ENCODE measurements around the gene ELOVL1. TPM values are rescaled to one million over a fixed set of nuclear protein-coding genes. Genes with fewer than 3 reads are reported as not detected.
A peak's percentile ranks its signal among the peaks of the same experiment; 100 is the strongest.

Gene ELOVL1
- total RNA-seq, 2 experiments from 2014 or later, result 56.0 to 72.1 TPM

- no peak overlapping the region for H3K27ac Mint-ChIP-seq
- no peak for DNase-seq
- no peaks in the 10 kb centered on the region for H3K27me3 Mint-ChIP-seq
- no peak overlapping the region for H3K4me3 Mint-ChIP-seq
- ChIA-PET POLR2A (no interaction called here), CTCF (interaction anchor here (1.5 kb wide), 1 partner anchor 169 kb away, joined by 4 read pairs; no protein-coding TSS in a partner anchor)
- ATAC-seq, result no peak
- H3K9me3 Mint-ChIP-seq (ENCODE audit: low read depth), result no peaks in the 10 kb centered on the region
- peaks cover 5% of the 10 kb centered on the region for H3K36me3 Mint-ChIP-seq (ENCODE audit: low read depth)
- intact Hi-C loops (cut with DNase I, micrococcal nuclease), result no loop called here
- peaks cover 12% of the 10 kb centered on the region for H3K4me1 Mint-ChIP-seq
Observed at GRCh38 chr1:43396059-43396458, 28.2 kb upstream of the ELOVL1 start.

DNA sequence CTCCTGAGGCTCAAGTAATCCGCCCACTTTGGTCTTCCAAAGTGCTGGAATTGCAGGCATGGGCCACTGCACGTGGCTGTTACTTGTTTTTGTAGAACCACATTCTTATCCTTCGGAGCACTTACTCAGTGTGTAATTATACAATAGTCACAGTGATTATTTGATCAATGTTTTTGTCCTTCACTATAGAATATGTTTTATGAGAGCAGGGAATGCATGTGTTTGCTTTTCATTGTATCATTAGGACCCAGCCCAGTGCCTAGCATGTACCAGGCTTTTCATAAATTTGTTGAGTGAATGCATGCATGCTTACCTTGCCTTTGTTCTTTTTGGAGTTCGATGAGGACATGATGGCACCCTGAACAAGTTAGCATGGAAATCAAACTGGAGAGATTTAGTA lies 27.7 kb upstream of the ELOVL1 start:
- ATAC-seq, result no peak
- CTCF ChIA-PET, result interaction anchor here (1.5 kb wide), 1 partner anchor 168 kb away, joined by 4 read pairs; no protein-coding TSS in a partner anchor
- Mint-ChIP-seq H3K4me3 (no peak overlapping the region), H3K27me3 (no peaks in the 10 kb centered on the region), H3K27ac (no peak overlapping the region), H3K9me3 (ENCODE audit: low read depth) (no peaks in the 10 kb centered on the region), H3K4me1 (peaks cover 17% of the 10 kb centered on the region), H3K36me3 (ENCODE audit: low read depth) (peaks cover 5% of the 10 kb centered on the region)
- intact Hi-C loops (cut with DNase I, micrococcal nuclease), result no loop called here
- POLR2A ChIA-PET, result no interaction called here
- DNase-seq, result no peak

- CTCF ChIA-PET, result no interaction called here
- Mint-ChIP-seq H3K4me3 (no peak overlapping the region), H3K9me3 (ENCODE audit: low read depth) (no peaks in the 10 kb centered on the region), H3K36me3 (ENCODE audit: low read depth) (peaks cover 4% of the 10 kb centered on the region), H3K27ac (no peak overlapping the region), H3K27me3 (no peaks in the 10 kb centered on the region), H3K4me1 (peaks cover 36% of the 10 kb centered on the region)
- POLR2A ChIA-PET, result no interaction called here
- ATAC-seq (no peak), DNase-seq (no peak)
- intact Hi-C loops (cut with DNase I, micrococcal nuclease), result no loop called here
Observed at GRCh38 chr1:43392702-43393101, 24.9 kb upstream of the ELOVL1 start.

- H3K27ac Mint-ChIP-seq, result peak within 1 kb of the TSS; percentile 97
- no peaks in the 10 kb centered on the region for H3K9me3 Mint-ChIP-seq (ENCODE audit: low read depth)
- H3K4me1 Mint-ChIP-seq, result peaks cover 39% of the 10 kb centered on the region
- H3K36me3 Mint-ChIP-seq (ENCODE audit: low read depth), result peaks cover 23% of the 10 kb centered on the region
- H3K27me3 Mint-ChIP-seq, result no peaks in the 10 kb centered on the region
- intact Hi-C loops (cut with DNase I, micrococcal nuclease), result loop anchor here (1.0 to 10.0 kb wide), 8 partner anchors 21 to 935 kb away; partner anchors contain the start of genes CDC20 (in 2 of the 2), ELOVL1 (in 2 of the 2), ATP6V0B (in 1 of the 2) and CFAP57 (in 1 of the 2)
- CTCF ChIA-PET, result interaction anchor here (0.6 to 2.2 kb wide), 9 partner anchors 13 to 461 kb away, joined by 3 to 8 read pairs (median 3); partner anchors contain the start of genes CFAP57 and EBNA1BP2
- peak within 1 kb of the TSS; percentile 99 for H3K4me3 Mint-ChIP-seq
- DNase-seq (peak; percentile 94), ATAC-seq (peak; percentile 93)
- POLR2A ChIA-PET, result interaction anchor here (0.7 to 1.0 kb wide), 3 partner anchors 17 to 22 kb away, joined by 3 read pairs; partner anchors contain the start of gene ELOVL1
Observed at GRCh38 chr1:43389326-43390313, 21.8 kb upstream of the ELOVL1 start, which contains the start of the genes MED8 and SZT2. Gene MED8 (minus strand): TSS chr1:43389800. CDS start chr1:43389764, 36 bp downstream. Gene SZT2 (plus strand): TSS chr1:43389899. CDS start chr1:43389969, 70 bp downstream.

GRCh38 chr1:43388613-43389012 lies 20.8 kb upstream of the ELOVL1 start:
- DNase-seq (no peak), ATAC-seq (no peak)
- Mint-ChIP-seq H3K4me3 (peak overlapping the region; percentile 99), H3K36me3 (ENCODE audit: low read depth) (peaks cover 29% of the 10 kb centered on the region), H3K9me3 (ENCODE audit: low read depth) (no peaks in the 10 kb centered on the region), H3K4me1 (peaks cover 39% of the 10 kb centered on the region), H3K27ac (peak overlapping the region; percentile 97), H3K27me3 (no peaks in the 10 kb centered on the region)
- CTCF ChIA-PET, result interaction anchor here (0.7 to 1.7 kb wide), 4 partner anchors 12 to 217 kb away, joined by 3 to 7 read pairs (median 3); partner anchors contain the start of genes CFAP57 and EBNA1BP2
- intact Hi-C loops (cut with DNase I, micrococcal nuclease), result loop anchor here (1.0 to 10.0 kb wide), 6 partner anchors 20 to 934 kb away; partner anchors contain the start of genes ATP6V0B (in 1 of the 2), CDC20 (in 1 of the 2), DPH2 (in 1 of the 2) and ELOVL1 (in 1 of the 2)
- POLR2A ChIA-PET, result no interaction called here

DNA sequence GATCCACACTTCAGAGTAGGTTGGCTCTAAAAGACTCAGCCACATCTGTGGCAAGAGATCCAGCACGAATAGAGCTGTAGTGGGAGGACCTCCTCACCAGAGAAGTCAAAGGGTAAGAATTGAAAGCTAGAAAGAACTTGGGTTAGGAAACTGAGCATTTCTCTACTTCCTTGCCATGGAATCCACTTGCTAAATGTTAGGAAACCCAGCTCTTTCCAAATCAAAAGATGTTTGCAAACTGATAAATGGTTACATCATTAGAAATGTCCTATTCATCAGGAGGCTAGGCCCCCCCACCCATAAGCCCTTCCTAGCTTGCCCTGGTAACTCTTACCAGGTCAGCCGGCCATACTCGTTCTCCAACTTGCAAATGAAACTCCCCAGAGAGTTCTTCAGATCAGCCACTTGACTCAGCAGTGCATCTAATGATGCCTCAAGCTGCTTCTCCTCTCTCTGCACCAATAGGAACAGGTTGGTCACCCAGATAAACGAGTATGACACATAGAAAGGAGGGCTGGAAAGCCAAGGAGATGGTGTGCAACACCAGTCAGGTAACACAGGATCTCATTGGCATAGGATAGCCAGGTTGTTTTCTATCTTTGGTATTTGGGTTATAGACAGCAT lies 20.3 kb upstream of the ELOVL1 start:
- Mint-ChIP-seq H3K27ac (peak overlapping the region; percentile 97), H3K9me3 (ENCODE audit: low read depth) (no peaks in the 10 kb centered on the region), H3K36me3 (ENCODE audit: low read depth) (peaks cover 32% of the 10 kb centered on the region), H3K27me3 (no peaks in the 10 kb centered on the region), H3K4me3 (peak overlapping the region; percentile 99), H3K4me1 (peaks cover 39% of the 10 kb centered on the region)
- intact Hi-C loops (cut with DNase I, micrococcal nuclease), result loop anchor here in 1 of 2 experiments (5.0 to 10.0 kb wide), 4 partner anchors 319 to 933 kb away; partner anchors contain the start of genes ATP6V0B, DPH2, PPCS and SLC2A1
- DNase-seq, result no peak
- ChIA-PET CTCF (no interaction called here), POLR2A (interaction anchor here (0.6 kb wide), 1 partner anchor 12 kb away, joined by 3 read pairs; no protein-coding TSS in a partner anchor)
- ATAC-seq, result no peak

DNA sequence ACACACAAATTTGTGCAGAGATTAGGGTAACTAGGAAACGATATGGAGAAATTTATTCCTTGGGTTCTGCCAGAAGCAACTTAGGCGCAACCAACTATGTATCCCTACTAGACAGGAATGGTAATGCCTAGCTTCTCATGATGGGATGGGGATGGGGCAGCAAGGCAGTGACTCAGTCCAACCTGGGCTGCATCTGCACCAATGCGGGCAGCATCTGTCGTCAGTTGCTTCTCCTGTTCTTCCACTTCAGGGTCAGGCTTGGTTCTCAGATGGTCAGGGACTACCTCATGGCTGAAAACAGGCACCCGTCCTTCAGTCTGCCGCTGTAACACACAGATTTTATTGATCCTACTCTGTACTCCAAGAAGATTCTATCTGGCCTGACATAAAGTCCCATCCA lies 18.9 kb upstream of the ELOVL1 start:
- intact Hi-C loops (cut with DNase I, micrococcal nuclease), result loop anchor here in 1 of 2 experiments (5.0 to 10.0 kb wide), 4 partner anchors 321 to 932 kb away; partner anchors contain the start of genes ATP6V0B, DPH2, PPCS and SLC2A1
- ChIA-PET POLR2A (no interaction called here), CTCF (interaction anchor here (1.4 kb wide), 1 partner anchor 28 kb away, joined by 4 read pairs; no protein-coding TSS in a partner anchor)
- no peaks in the 10 kb centered on the region for H3K27me3 Mint-ChIP-seq
- no peak overlapping the region for H3K4me3 Mint-ChIP-seq
- H3K36me3 Mint-ChIP-seq (ENCODE audit: low read depth), result peaks cover 43% of the 10 kb centered on the region
- no peaks in the 10 kb centered on the region for H3K9me3 Mint-ChIP-seq (ENCODE audit: low read depth)
- no peak for ATAC-seq
- H3K27ac Mint-ChIP-seq, result no peak overlapping the region
- peaks cover 36% of the 10 kb centered on the region for H3K4me1 Mint-ChIP-seq
- no peak for DNase-seq

DNA sequence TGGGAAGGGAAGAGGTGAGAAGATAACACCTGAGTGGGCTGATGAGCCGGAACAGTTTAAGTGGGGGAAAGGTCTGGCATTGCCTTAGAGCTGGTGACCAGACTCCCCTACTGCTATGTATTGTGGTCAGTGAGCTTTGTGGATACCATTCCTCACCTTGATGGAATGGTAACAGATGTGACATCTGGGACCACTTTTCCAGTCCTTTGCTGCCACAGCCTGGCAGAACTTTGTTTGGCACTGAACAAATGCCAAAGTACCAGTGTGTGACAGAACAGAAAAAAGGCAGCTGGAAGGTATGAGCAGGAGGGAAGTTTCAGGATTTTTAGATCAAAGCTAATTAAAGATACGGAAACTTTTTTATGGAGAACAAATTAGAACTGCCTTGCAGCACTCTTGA lies 15.6 kb upstream of the ELOVL1 start:
- ATAC-seq (no peak), DNase-seq (no peak)
- peaks cover 17% of the 10 kb centered on the region for H3K4me1 Mint-ChIP-seq
- H3K27me3 Mint-ChIP-seq, result no peaks in the 10 kb centered on the region
- no peak overlapping the region for H3K27ac Mint-ChIP-seq
- CTCF ChIA-PET, result interaction anchor here (1.2 kb wide), 1 partner anchor 17 kb away, joined by 3 read pairs; no protein-coding TSS in a partner anchor
- POLR2A ChIA-PET, result interaction anchor here (0.6 kb wide), 1 partner anchor 373 kb away, joined by 3 read pairs; no protein-coding TSS in a partner anchor
- H3K36me3 Mint-ChIP-seq (ENCODE audit: low read depth), result peaks cover 56% of the 10 kb centered on the region
- H3K9me3 Mint-ChIP-seq (ENCODE audit: low read depth), result no peaks in the 10 kb centered on the region
- H3K4me3 Mint-ChIP-seq, result no peak overlapping the region
- intact Hi-C loops (cut with DNase I, micrococcal nuclease), result loop anchor here in 1 of 2 experiments (10.0 kb wide), 1 partner anchor 929 kb away; the partner anchor contains the start of genes PPCS and ZMYND12

- ChIA-PET CTCF (no interaction called here), POLR2A (interaction anchor here (0.7 kb wide), 1 partner anchor 689 kb away, joined by 4 read pairs; no protein-coding TSS in a partner anchor)
- no peak overlapping the region for H3K4me3 Mint-ChIP-seq
- H3K27ac Mint-ChIP-seq, result no peak overlapping the region
- H3K9me3 Mint-ChIP-seq (ENCODE audit: low read depth), result no peaks in the 10 kb centered on the region
- peaks cover 7% of the 10 kb centered on the region for H3K4me1 Mint-ChIP-seq
- ATAC-seq, result no peak
- no peak for DNase-seq
- H3K27me3 Mint-ChIP-seq, result no peaks in the 10 kb centered on the region
- H3K36me3 Mint-ChIP-seq (ENCODE audit: low read depth), result peaks cover 54% of the 10 kb centered on the region
- intact Hi-C loops (cut with DNase I, micrococcal nuclease), result loop anchor here in 1 of 2 experiments (10.0 kb wide), 1 partner anchor 927 kb away; the partner anchor contains the start of genes PPCS and ZMYND12
Observed at GRCh38 chr1:43382027-43382779, 14.4 kb upstream of the ELOVL1 start.

DNA sequence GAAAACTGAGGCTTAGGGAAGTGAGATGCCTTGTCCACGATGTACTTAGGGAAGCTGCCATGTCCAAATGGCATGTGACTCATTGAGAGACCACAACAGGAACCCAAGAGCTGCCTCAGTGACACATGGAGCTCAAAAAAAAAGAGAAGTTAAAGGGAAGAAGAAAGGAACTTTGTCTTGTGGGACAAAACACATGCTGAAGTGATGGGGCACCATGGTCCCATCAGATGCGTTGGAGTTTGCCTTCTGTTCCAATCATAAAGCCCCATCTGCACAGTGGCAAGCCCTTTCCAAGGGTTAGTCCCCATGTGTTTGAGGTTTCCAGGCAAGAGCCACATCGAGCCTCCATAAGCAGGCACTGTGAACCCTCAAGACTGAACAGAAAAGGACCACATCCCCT lies 13.8 kb upstream of the ELOVL1 start:
- CTCF ChIA-PET, result no interaction called here
- intact Hi-C loops (cut with DNase I, micrococcal nuclease), result loop anchor here in 1 of 2 experiments (10.0 kb wide), 1 partner anchor 927 kb away; the partner anchor contains the start of genes PPCS and ZMYND12
- H3K27ac Mint-ChIP-seq, result no peak overlapping the region

More for the DNA sequence above, 13.8 kb upstream of the ELOVL1 start:
- H3K9me3 Mint-ChIP-seq (ENCODE audit: low read depth), result no peaks in the 10 kb centered on the region
- DNase-seq, result no peak
- peaks cover 7% of the 10 kb centered on the region for H3K4me1 Mint-ChIP-seq
- POLR2A ChIA-PET, result interaction anchor here (0.7 kb wide), 1 partner anchor 690 kb away, joined by 4 read pairs; no protein-coding TSS in a partner anchor
- no peak for ATAC-seq
- H3K36me3 Mint-ChIP-seq (ENCODE audit: low read depth), result peaks cover 49% of the 10 kb centered on the region
- no peaks in the 10 kb centered on the region for H3K27me3 Mint-ChIP-seq
- H3K4me3 Mint-ChIP-seq, result no peak overlapping the region
